ENCODE measurements around the gene COMMD3.

COMMD3 gene

DNA sequence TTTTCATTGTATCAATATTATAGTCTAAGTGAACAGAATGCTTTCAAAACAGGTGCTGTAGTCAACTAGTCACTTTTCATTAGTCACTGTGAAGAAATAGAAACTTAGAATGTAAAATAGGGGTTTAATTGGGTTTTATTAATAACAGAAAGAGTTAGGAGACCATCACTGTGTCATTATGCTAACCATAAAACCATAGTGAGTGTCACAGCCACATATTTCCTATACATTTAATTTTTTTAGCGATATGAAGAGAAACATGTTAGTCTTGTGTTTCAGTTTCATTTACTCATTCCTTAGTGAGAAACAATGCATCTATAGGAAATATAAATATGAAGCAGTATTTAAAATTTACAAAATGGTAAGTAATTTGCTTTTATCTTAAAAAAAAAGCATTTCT is 51.3 kb downstream of the COMMD3 start:
- CTCF ChIA-PET, result no interaction called here
- POLR2A ChIA-PET, result no interaction called here
- no peak for DNase-seq (ENCODE audit: extremely low spot score)
- TF ChIP-seq, protein P1, sequence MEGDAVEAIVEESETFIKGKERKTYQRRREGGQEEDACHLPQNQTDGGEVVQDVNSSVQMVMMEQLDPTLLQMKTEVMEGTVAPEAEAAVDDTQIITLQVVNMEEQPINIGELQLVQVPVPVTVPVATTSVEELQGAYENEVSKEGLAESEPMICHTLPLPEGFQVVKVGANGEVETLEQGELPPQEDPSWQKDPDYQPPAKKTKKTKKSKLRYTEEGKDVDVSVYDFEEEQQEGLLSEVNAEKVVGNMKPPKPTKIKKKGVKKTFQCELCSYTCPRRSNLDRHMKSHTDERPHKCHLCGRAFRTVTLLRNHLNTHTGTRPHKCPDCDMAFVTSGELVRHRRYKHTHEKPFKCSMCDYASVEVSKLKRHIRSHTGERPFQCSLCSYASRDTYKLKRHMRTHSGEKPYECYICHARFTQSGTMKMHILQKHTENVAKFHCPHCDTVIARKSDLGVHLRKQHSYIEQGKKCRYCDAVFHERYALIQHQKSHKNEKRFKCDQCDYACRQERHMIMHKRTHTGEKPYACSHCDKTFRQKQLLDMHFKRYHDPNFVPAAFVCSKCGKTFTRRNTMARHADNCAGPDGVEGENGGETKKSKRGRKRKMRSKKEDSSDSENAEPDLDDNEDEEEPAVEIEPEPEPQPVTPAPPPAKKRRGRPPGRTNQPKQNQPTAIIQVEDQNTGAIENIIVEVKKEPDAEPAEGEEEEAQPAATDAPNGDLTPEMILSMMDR (IDR thresholded peaks at IDR 0.05; ENCODE audit: control extremely low read depth, extremely low read depth, low read depth, missing control alignments), result no peak

DNA sequence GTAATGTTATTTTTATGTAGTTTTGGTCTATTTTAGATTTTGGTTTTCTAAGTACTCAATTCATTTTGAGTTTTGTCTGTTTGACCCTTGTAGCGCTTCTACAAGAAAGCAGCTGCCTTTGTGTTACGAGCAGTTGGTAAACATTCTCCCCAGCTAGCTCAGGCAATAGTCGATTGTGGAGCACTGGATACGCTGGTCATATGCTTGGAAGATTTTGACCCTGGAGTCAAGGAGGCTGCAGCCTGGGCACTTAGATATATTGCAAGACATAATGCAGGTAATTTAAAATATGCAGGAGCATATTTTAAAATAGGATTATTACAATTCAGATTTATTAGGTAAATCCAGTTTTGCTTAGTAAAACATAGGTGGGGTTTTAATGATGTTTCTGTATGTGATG is 52.2 kb downstream of the COMMD3 start:
- POLR2A ChIA-PET, result no interaction called here
- no peak for DNase-seq (ENCODE audit: extremely low spot score)
- TF ChIP-seq, protein P1 (IDR thresholded peaks at IDR 0.05; ENCODE audit: control extremely low read depth, extremely low read depth, low read depth, missing control alignments), result no peak
- CTCF ChIA-PET, result no interaction called here

DNA sequence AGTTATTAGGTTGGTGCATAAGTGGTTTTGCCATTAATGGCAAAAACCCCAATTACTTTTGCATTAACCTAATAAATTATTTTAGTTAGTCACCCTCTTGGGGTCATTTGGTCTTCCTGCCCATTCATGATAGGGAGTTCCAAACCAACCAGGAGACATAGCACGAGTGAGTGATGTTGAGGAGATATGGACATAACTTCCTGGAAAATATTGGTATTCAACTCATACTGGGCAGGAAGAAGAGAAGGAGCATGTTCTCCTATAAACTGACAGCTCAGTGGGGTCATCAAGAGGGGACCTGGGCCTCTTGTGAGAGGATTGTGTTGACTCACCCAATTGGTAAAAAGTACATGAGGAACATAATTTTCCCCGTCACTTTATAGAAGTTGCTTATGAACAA is 52.8 kb downstream of the COMMD3 start:
- ChIA-PET POLR2A (no interaction called here), CTCF (no interaction called here)
- TF ChIP-seq, protein P1 (IDR thresholded peaks at IDR 0.05; ENCODE audit: control extremely low read depth, extremely low read depth, low read depth, missing control alignments), result no peak
- no peak for DNase-seq (ENCODE audit: extremely low spot score)

DNA sequence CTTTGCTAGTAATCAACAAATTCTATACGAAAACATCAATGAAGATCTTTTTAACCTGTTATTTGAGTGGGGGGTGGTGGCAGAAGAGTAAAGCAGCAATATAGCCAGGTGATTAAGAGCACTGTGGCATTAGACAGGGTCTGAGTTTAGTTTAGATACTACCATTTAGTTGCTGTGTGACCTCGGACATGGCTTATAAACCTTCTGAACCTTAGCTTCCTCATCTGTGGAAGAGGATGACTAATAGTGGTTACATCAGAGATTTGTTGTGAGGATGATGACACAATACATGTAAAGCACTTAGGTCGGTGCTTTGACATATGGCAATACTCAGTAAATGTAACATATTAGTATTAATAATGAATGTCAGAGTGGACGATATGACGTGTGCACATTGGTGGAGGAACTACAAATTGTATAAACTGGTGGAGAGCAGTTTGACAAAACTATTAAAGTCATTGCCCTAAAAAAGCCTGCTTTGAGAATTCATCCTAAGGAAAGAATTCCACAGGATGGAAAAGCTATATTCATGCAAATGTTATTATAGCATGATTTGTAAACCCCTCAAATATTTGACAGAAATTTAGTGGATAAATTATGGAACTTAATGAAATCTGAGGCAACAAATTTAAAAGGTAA is 53.4 kb downstream of the COMMD3 start:
- TF ChIP-seq, protein P1 (IDR thresholded peaks at IDR 0.05; ENCODE audit: control extremely low read depth, extremely low read depth, low read depth, missing control alignments), result no peak
- ChIA-PET CTCF (no interaction called here), POLR2A (no interaction called here)
- no peak for DNase-seq (ENCODE audit: extremely low spot score)

All from GM10248 (cell line).